ENCODE results near the gene STXBP6. TPM values are rescaled to one million over a fixed set of nuclear protein-coding genes. Genes with fewer than 3 reads are reported as not detected.

STXBP6 gene
- total RNA-seq, 1 donor = 5.8 TPM

GRCh38 chr14:24820616-24821015, 229.3 kb downstream of the STXBP6 start:
- H3K4me3 ChIP-seq (ENCODE audit: insufficient read depth, low read length) = no peak overlapping the region
- TF ChIP-seq, protein P1, sequence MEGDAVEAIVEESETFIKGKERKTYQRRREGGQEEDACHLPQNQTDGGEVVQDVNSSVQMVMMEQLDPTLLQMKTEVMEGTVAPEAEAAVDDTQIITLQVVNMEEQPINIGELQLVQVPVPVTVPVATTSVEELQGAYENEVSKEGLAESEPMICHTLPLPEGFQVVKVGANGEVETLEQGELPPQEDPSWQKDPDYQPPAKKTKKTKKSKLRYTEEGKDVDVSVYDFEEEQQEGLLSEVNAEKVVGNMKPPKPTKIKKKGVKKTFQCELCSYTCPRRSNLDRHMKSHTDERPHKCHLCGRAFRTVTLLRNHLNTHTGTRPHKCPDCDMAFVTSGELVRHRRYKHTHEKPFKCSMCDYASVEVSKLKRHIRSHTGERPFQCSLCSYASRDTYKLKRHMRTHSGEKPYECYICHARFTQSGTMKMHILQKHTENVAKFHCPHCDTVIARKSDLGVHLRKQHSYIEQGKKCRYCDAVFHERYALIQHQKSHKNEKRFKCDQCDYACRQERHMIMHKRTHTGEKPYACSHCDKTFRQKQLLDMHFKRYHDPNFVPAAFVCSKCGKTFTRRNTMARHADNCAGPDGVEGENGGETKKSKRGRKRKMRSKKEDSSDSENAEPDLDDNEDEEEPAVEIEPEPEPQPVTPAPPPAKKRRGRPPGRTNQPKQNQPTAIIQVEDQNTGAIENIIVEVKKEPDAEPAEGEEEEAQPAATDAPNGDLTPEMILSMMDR (IDR thresholded peaks at IDR 0.05; ENCODE audit: extremely low read depth, low read depth, low read length) = no peak
- no peak overlapping the region for H2AFZ ChIP-seq (ENCODE audit: low read length)
- no peaks in the 10 kb centered on the region for H3K4me1 ChIP-seq (ENCODE audit: insufficient read depth, low read length)
- no peaks in the 10 kb centered on the region for H3K9me3 ChIP-seq (ENCODE audit: low read depth, low read length)
- H3K4me2 ChIP-seq (ENCODE audit: insufficient read depth, low read length) = no peak overlapping the region
- H4K20me1 ChIP-seq (ENCODE audit: insufficient read depth, low read length) = no peaks in the 10 kb centered on the region
- no peaks in the 10 kb centered on the region for H3K27me3 ChIP-seq (ENCODE audit: insufficient read depth, low read length)
- DNase-seq (ENCODE audit: insufficient read length, low spot score, missing footprints) = no peak
- H3K36me3 ChIP-seq (ENCODE audit: insufficient read depth, low read length) = no peaks in the 10 kb centered on the region
- no peaks in the 10 kb centered on the region for H3K79me2 ChIP-seq (ENCODE audit: insufficient read depth, low read length)
- no peak overlapping the region for H3K27ac ChIP-seq (ENCODE audit: low read depth, low read length)

- no peaks in the 10 kb centered on the region for H3K27me3 ChIP-seq (ENCODE audit: insufficient read depth, low read length)
- no peaks in the 10 kb centered on the region for H4K20me1 ChIP-seq (ENCODE audit: insufficient read depth, low read length)
- H3K4me3 ChIP-seq (ENCODE audit: insufficient read depth, low read length) = no peak overlapping the region
- H3K4me1 ChIP-seq (ENCODE audit: insufficient read depth, low read length) = no peaks in the 10 kb centered on the region
- DNase-seq (ENCODE audit: insufficient read length, low spot score, missing footprints) = no peak
- H3K79me2 ChIP-seq (ENCODE audit: insufficient read depth, low read length) = no peaks in the 10 kb centered on the region
- no peak overlapping the region for H2AFZ ChIP-seq (ENCODE audit: low read length)
- no peak overlapping the region for H3K4me2 ChIP-seq (ENCODE audit: insufficient read depth, low read length)
- H3K27ac ChIP-seq (ENCODE audit: low read depth, low read length) = no peak overlapping the region
- no peaks in the 10 kb centered on the region for H3K9me3 ChIP-seq (ENCODE audit: low read depth, low read length)
- TF ChIP-seq, protein P1 (IDR thresholded peaks at IDR 0.05; ENCODE audit: extremely low read depth, low read depth, low read length) = no peak
- H3K36me3 ChIP-seq (ENCODE audit: insufficient read depth, low read length) = no peaks in the 10 kb centered on the region
These were observed 231.1 kb downstream of the STXBP6 start for GRCh38 chr14:24818823-24819341.

GRCh38 chr14:24818058-24818822, 231.7 kb downstream of the STXBP6 start:
- Histone ChIP-seq H3K27me3 (ENCODE audit: insufficient read depth, low read length) (no peaks in the 10 kb centered on the region), H3K27ac (ENCODE audit: low read depth, low read length) (no peak overlapping the region), H3K4me1 (ENCODE audit: insufficient read depth, low read length) (no peaks in the 10 kb centered on the region), H4K20me1 (ENCODE audit: insufficient read depth, low read length) (no peaks in the 10 kb centered on the region), H3K79me2 (ENCODE audit: insufficient read depth, low read length) (no peaks in the 10 kb centered on the region), H3K9me3 (ENCODE audit: low read depth, low read length) (no peaks in the 10 kb centered on the region), H3K4me2 (ENCODE audit: insufficient read depth, low read length) (no peak overlapping the region), H3K4me3 (ENCODE audit: insufficient read depth, low read length) (no peak overlapping the region), H3K36me3 (ENCODE audit: insufficient read depth, low read length) (no peaks in the 10 kb centered on the region), H2AFZ (ENCODE audit: low read length) (no peak overlapping the region)
- peak; percentile 1 for DNase-seq (ENCODE audit: insufficient read length, low spot score, missing footprints)
- TF ChIP-seq, protein P1 (IDR thresholded peaks at IDR 0.05; ENCODE audit: extremely low read depth, low read depth, low read length) = no peak

DNA sequence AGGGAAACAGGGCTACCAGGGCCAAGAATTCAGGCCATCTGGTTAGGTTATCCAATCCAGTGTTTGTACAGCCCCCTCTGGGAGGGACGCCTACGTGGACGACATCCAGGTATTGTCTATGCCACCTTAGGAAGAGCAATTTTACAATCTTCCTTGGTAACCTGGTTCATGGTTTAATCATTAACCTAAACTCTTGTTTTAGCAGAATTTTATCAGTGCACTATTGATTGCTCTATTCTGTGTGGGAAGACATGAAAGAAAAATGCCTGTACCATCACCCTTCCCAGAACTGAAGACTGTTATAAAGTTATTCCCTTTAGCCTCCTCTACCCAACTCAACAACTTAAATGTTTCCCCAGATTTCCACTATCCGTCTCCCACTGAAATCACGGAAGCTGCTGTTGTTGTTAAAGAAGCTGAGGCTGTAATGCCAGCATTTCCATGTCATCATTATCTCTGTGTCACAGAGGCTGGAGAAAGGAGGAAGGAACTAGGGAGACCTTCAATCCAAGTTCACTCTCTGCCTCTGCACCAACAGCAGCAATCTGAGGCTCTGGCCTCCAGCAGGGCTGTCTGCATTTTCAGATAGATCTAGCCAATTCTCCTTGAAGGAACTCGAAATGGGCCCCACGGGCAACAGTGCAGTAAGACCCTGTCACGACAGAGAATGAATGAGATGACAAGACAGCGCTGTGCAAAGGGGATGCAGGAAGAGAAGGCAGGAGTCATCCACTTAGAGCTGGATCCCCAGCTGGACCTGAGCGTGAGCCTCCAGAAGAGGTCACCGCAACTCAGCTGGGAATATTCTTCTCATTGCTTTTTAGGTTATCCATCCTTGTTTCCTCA, 232.5 kb downstream of the STXBP6 start:
- H3K4me1 ChIP-seq (ENCODE audit: insufficient read depth, low read length) = no peaks in the 10 kb centered on the region
- no peaks in the 10 kb centered on the region for H3K36me3 ChIP-seq (ENCODE audit: insufficient read depth, low read length)
- H3K4me3 ChIP-seq (ENCODE audit: insufficient read depth, low read length) = no peak overlapping the region
- no peaks in the 10 kb centered on the region for H3K79me2 ChIP-seq (ENCODE audit: insufficient read depth, low read length)
- no peaks in the 10 kb centered on the region for H4K20me1 ChIP-seq (ENCODE audit: insufficient read depth, low read length)
- no peaks in the 10 kb centered on the region for H3K9me3 ChIP-seq (ENCODE audit: low read depth, low read length)
- TF ChIP-seq, protein P1 (IDR thresholded peaks at IDR 0.05; ENCODE audit: extremely low read depth, low read depth, low read length) = peak; percentile 55
- peak; percentile 27 for DNase-seq (ENCODE audit: insufficient read length, low spot score, missing footprints)
- H3K27ac ChIP-seq (ENCODE audit: low read depth, low read length) = no peak overlapping the region
- no peaks in the 10 kb centered on the region for H3K27me3 ChIP-seq (ENCODE audit: insufficient read depth, low read length)
- no peak overlapping the region for H2AFZ ChIP-seq (ENCODE audit: low read length)
- H3K4me2 ChIP-seq (ENCODE audit: insufficient read depth, low read length) = no peak overlapping the region
